Prostate gland (tissue), 2 donors: Measurements from ENCODE around the gene TMEM134. TPM values are rescaled to one million over a fixed set of nuclear protein-coding genes. Genes with fewer than 3 reads are reported as not detected.
"Not testable (repeated sequence)": the region's sequence is repeated elsewhere in the genome, so short reads cannot be mapped to it uniquely, and the experiment has no call there.

Experiments
- DNase-seq: peaks from one replicate; pipeline ENCODE4 v3.0.0-alpha.2; 2019; ENCODE audit warnings: low spot score
- H3K27ac ChIP-seq, 2 donors: fragments of 200-600 bp; sonication (generic); 2 replicates each; pipeline ENCODE4 v1.5.1; 2017 to 2019
- H3K27me3 ChIP-seq: fragments of 200-600 bp; sonication (generic); replicated peaks from 2 replicates; pipeline ENCODE4 v1.5.1; 2019; ENCODE audit not compliant: insufficient read depth
- H3K36me3 ChIP-seq, 2 donors: fragments of 200-600 bp; sonication (generic); 1 replicate in 1 of 2; 2 replicates in 1 of 2; pipeline versions ENCODE4 v1.5.1 to v1.8.1; 2017 to 2019
- H3K4me1 ChIP-seq: fragments of 200-600 bp; sonication (generic); replicated peaks from 2 replicates; pipeline ENCODE4 v1.5.1; 2019
- H3K4me3 ChIP-seq, 2 donors: fragments of 200-600 bp; sonication (generic); 2 replicates each; pipeline ENCODE4 v1.5.1; 2017 to 2019
- H3K9me3 ChIP-seq: fragments of 200-600 bp; sonication (generic); 2 replicates; pipeline ENCODE4 v1.5.1; 2017
- POLR2A ChIP-seq: fragments of 450-650 bp; IDR thresholded peaks from one replicate; pipeline ENCODE4 v1.6.1; 2016; ENCODE audit warnings: antibody characterized with exemption, mild to moderate bottlenecking
- POLR2AphosphoS5 ChIP-seq: sonication (generic); formaldehyde crosslinking; IDR thresholded peaks from one replicate; pipeline ENCODE4 v1.6.1; 2017; ENCODE audit warnings: antibody characterized with exemption
- WGBS: methylation state at CpG from one replicate; pipeline ENCODE4 v1.1.5; 2018; 5-methylcytosine and 5-hydroxymethylcytosine counted together
- intact Hi-C: fragments of 100-400 bp; cut with DNase I; formaldehyde crosslinking; loops from one replicate; pipeline ENCODE4 v1.14.2; 2022
- total RNA-seq, 2 donors: library from RNA; depleted of rRNA; stranded (reverse); fragments of >200 nt; gene quantifications; one replicate each; pipeline ENCODE4 v1.1.0, GENCODE V29; 2016
- TF ChIP-seq, protein P1 (sequence below), 4 experiments: fragments of 200-600 bp in 2 of 4; fragments of 450-650 bp in 2 of 4; sonication (generic) in 2 of 4; IDR thresholded peaks; 1 replicate in 3 of 4; 2 replicates in 1 of 4; pipeline ENCODE4 v1.5.1; 2016 to 2019; ENCODE audit warnings: antibody characterized with exemption in 4 of 4, mild to moderate bottlenecking in 2 of 4, moderate library complexity in 2 of 4

The TMEM134 gene
- total RNA-seq, 2 donors from 2014 or later: 106 to 402 TPM

DNA sequence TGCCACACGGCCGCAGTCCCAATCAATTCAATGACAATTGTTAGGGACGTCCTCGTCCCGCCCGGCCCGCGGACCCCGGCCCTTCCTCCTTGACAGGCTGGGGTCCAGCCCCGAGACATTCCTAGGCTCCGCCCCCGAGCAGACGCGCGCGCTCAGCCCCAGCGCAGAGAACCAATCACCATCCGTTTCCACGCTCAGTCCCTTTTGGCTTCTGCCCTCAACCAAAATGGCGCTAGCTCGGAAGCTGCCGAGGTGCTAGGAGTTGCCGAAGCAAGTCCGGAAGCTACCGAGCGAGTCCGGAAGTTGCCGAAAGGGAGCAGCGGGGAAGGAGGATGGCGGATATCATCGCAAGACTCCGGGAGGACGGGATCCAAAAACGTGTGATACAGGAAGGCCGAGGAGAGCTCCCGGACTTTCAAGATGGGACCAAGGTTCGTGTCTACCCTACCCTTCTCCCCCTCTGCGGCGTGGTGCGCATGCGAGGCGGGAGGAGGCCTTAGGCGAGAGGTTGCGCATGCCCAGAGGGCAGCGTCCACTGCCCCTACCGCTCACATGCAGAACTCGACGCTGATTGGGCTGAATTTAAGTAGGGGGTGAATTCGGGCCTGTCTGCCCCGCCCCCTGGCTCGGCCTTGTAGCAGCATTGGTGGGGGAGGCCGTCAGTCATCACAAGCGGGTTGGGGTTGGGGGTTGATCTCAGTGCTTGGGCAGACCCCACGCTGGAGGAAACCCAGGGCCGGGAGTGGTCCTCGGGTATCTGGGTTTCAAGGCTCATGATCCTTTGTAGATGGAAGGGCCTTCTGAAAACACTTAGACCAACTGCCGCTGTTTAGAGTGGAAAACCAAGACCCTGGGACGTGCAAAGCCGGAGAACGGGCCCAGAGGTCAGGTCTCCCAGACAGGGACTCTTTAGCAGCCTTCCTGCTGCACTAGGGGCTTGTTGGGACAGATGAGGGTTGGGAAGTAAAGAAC, 14.1 kb upstream of the TMEM134 start, which contains the start of gene AIP:
Gene AIP, plus strand, starts transcription at position 200 of the 972 bp plus-strand sequence. Its CDS starts 133 bp downstream, at position 333.
- DNase-seq: peak; percentile 97
- Histone ChIP-seq H3K4me3 (peak within 1 kb of the TSS; percentile 45 to 46), H3K36me3 (no peaks in the 10 kb centered on the region), H3K27ac (peak within 1 kb of the TSS; percentile 77 to 85), H3K9me3 (no peaks in the 10 kb centered on the region), H3K27me3 (no peaks in the 10 kb centered on the region), H3K4me1 (peaks cover 6% of the 10 kb centered on the region)
- intact Hi-C loops: no loop called here
- 9% methylated on average over 60 of the region's 60 CpGs for WGBS
- TF ChIP-seq POLR2AphosphoS5: peak; percentile 99
- TF ChIP-seq, protein P1, sequence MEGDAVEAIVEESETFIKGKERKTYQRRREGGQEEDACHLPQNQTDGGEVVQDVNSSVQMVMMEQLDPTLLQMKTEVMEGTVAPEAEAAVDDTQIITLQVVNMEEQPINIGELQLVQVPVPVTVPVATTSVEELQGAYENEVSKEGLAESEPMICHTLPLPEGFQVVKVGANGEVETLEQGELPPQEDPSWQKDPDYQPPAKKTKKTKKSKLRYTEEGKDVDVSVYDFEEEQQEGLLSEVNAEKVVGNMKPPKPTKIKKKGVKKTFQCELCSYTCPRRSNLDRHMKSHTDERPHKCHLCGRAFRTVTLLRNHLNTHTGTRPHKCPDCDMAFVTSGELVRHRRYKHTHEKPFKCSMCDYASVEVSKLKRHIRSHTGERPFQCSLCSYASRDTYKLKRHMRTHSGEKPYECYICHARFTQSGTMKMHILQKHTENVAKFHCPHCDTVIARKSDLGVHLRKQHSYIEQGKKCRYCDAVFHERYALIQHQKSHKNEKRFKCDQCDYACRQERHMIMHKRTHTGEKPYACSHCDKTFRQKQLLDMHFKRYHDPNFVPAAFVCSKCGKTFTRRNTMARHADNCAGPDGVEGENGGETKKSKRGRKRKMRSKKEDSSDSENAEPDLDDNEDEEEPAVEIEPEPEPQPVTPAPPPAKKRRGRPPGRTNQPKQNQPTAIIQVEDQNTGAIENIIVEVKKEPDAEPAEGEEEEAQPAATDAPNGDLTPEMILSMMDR (IDR thresholded peaks at IDR 0.05): peak in 2 of 4 experiments; percentile 34 to 44
- TF ChIP-seq POLR2A: peak; percentile 70

- no peak for DNase-seq
- TF ChIP-seq POLR2A (no peak), POLR2AphosphoS5 (no peak)
- TF ChIP-seq, protein P1 (IDR thresholded peaks at IDR 0.05): no peak
- 46% methylated on average over 19 of the region's 19 CpGs for WGBS
- intact Hi-C loops: no loop called here
- Histone ChIP-seq H3K27me3 (no peaks in the 10 kb centered on the region), H3K27ac (peak overlapping the region; percentile 77 to 85), H3K4me3 (peak overlapping the region; percentile 45 to 46), H3K36me3 (no peaks in the 10 kb centered on the region), H3K4me1 (peaks cover 6% of the 10 kb centered on the region), H3K9me3 (no peaks in the 10 kb centered on the region)
Measured at GRCh38 chr11:67482275-67482826, 13.3 kb upstream of the TMEM134 start.

- H3K36me3 ChIP-seq, H3K4me3 ChIP-seq, intact Hi-C loops, H3K9me3 ChIP-seq, H3K4me1 ChIP-seq, H3K27me3 ChIP-seq, H3K27ac ChIP-seq, DNase-seq: not testable (repeated sequence)
- WGBS: 80% methylated on average over 15 of the region's 16 CpGs
Measured at GRCh38 chr11:67477344-67478050, 8.4 kb upstream of the TMEM134 start.

DNA sequence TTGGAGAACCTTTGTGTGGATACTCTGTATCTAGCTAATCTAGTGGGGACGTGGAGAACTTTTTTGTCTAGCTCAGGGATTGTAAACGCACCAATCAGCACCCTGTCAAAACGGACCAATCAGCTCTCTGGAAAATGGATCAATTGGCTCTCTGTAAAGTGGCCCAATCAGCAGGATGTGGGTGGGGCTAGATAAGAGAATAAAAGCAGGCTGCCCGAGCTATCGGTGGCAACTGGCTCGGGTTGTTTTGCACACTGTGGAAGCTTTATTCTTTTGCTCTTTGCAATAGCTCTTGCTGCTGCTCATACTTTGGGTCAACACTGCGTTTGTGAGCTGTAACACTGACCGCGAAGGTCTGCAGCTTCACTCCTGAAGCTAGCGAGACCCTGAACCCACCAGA, 7.6 kb upstream of the TMEM134 start:
- H3K9me3 ChIP-seq, H3K27ac ChIP-seq, intact Hi-C loops, H3K4me3 ChIP-seq, H3K27me3 ChIP-seq, H3K4me1 ChIP-seq, DNase-seq, H3K36me3 ChIP-seq: not testable (repeated sequence)
- 86% methylated on average over 10 of the region's 10 CpGs for WGBS

- Histone ChIP-seq H3K4me3 (no peak overlapping the region), H3K4me1 (no peaks in the 10 kb centered on the region), H3K27me3 (no peaks in the 10 kb centered on the region), H3K27ac (no peak overlapping the region), H3K9me3 (no peaks in the 10 kb centered on the region), H3K36me3 (no peaks in the 10 kb centered on the region)
- 75% methylated on average over 7 of the region's 7 CpGs for WGBS
- intact Hi-C loops: no loop called here
- no peak for DNase-seq
- no peak for TF ChIP-seq POLR2A
- TF ChIP-seq, protein P1 (IDR thresholded peaks at IDR 0.05): no peak
- no peak for TF ChIP-seq POLR2AphosphoS5
Measured at GRCh38 chr11:67472882-67473281, 3.8 kb upstream of the TMEM134 start.
